DOHH2 (cell line): Measurements from ENCODE around the gene PLCL1.

Experiments used
- H3F3A ChIP-seq: fragments of 200-600 bp; sonication (generic), shearing (Covaris generic); 2 replicates; pipeline ENCODE4 v1.6.0; 2016; ENCODE audit warnings: antibody characterized with exemption, mild to moderate bottlenecking; ENCODE audit not compliant: control insufficient read depth, insufficient read depth
- H3K27ac ChIP-seq: fragments of 200-600 bp; sonication (generic); 2 replicates; pipeline ENCODE4 v1.5.1; 2014; ENCODE audit warnings: low read depth, mild to moderate bottlenecking, low read length, moderate library complexity
- H3K27me3 ChIP-seq: fragments of 200-600 bp; sonication (generic); 2 replicates; pipeline ENCODE4 v1.6.1; 2014; ENCODE audit warnings: mild to moderate bottlenecking, low read length, mixed read lengths; ENCODE audit not compliant: control insufficient read depth
- H3K36me3 ChIP-seq: fragments of 200-600 bp; sonication (generic); 2 replicates; pipeline ENCODE4 v1.6.1; 2014; ENCODE audit warnings: mild to moderate bottlenecking, low read length, moderate library complexity, mixed read lengths; ENCODE audit not compliant: control insufficient read depth
- H3K4me1 ChIP-seq: fragments of 200-600 bp; sonication (generic); 2 replicates; pipeline ENCODE4 v1.6.1; 2014; ENCODE audit warnings: mild to moderate bottlenecking, low read length, mixed read lengths; ENCODE audit not compliant: control insufficient read depth
- H3K4me2 ChIP-seq: fragments of 200-600 bp; sonication (generic); 2 replicates; pipeline ENCODE4 v1.6.0; 2014; ENCODE audit warnings: mild to moderate bottlenecking, low read length, moderate library complexity
- H3K4me3 ChIP-seq: fragments of 200-600 bp; sonication (generic); 2 replicates; pipeline ENCODE4 v1.5.1; 2014; ENCODE audit warnings: mild to moderate bottlenecking, low read length, mixed read lengths
- H3K79me2 ChIP-seq: fragments of 200-600 bp; sonication (generic); 2 replicates; pipeline ENCODE4 v1.6.1; 2014; ENCODE audit warnings: mild to moderate bottlenecking, low read length, mixed read lengths; ENCODE audit not compliant: control insufficient read depth
- H3K9me2 ChIP-seq: fragments of 200-600 bp; sonication (generic); replicated peaks from 2 replicates; pipeline ENCODE4 v1.6.1; 2014; ENCODE audit warnings: mild to moderate bottlenecking, low read length, mixed read lengths; ENCODE audit not compliant: control insufficient read depth
- H3K9me3 ChIP-seq: fragments of 200-600 bp; sonication (generic); 2 replicates; pipeline ENCODE4 v1.6.1; 2014; ENCODE audit warnings: antibody characterized with exemption, low read length, mixed read lengths; ENCODE audit not compliant: control insufficient read depth, insufficient read depth
- H4K20me1 ChIP-seq: fragments of 200-600 bp; sonication (generic); 2 replicates; pipeline ENCODE4 v1.6.0; 2014; ENCODE audit warnings: low read depth, mild to moderate bottlenecking, antibody characterized with exemption, low read length, moderate library complexity; ENCODE audit not compliant: control insufficient read depth, insufficient read depth
- EZH2phosphoT487 ChIP-seq: fragments of 200-600 bp; sonication (generic); IDR thresholded peaks from 2 replicates; pipeline ENCODE4 v1.6.1; 2017; ENCODE audit warnings: borderline replicate concordance, mild to moderate bottlenecking, antibody characterized with exemption, low read length, moderate library complexity, mixed read lengths
- TF ChIP-seq, protein P1 (sequence below): fragments of 200-600 bp; sonication (generic); IDR thresholded peaks from one replicate; pipeline ENCODE4 v1.5.1; 2014; ENCODE audit warnings: antibody characterized with exemption, mild to moderate bottlenecking, low read depth, low read length; ENCODE audit not compliant: poor library complexity, severe bottlenecking

Gene PLCL1

DNA sequence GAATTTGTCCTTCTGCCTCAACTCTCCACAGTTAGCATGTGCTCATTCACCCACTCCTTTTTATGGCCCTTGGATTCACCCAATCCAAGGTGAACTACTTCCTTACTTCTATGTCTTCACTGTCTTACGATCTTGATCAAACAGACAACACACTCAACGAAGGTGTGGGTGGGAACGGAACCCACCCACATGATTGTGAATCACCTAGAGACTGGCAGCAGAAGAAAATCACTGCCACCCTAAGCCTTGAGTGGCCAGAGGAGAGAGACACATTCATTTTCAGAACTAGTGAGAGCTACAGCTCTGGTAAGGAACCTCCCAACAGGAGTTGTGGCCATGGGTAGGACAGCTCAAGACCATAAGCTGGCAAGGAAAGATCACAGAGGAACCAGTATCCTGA lies 194.3 kb downstream of the PLCL1 start:
- Histone ChIP-seq H4K20me1 (no peaks in the 10 kb centered on the region), H3K9me3 (no peaks in the 10 kb centered on the region), H3K4me1 (no peaks in the 10 kb centered on the region), H3F3A (no peaks in the 10 kb centered on the region), H3K36me3 (no peaks in the 10 kb centered on the region), H3K4me2 (no peak overlapping the region), H3K27me3 (no peaks in the 10 kb centered on the region), H3K27ac (no peak overlapping the region), H3K9me2 (no peaks in the 10 kb centered on the region), H3K79me2 (no peaks in the 10 kb centered on the region), H3K4me3 (no peak overlapping the region)
- no peak for TF ChIP-seq EZH2phosphoT487
- TF ChIP-seq, protein P1, sequence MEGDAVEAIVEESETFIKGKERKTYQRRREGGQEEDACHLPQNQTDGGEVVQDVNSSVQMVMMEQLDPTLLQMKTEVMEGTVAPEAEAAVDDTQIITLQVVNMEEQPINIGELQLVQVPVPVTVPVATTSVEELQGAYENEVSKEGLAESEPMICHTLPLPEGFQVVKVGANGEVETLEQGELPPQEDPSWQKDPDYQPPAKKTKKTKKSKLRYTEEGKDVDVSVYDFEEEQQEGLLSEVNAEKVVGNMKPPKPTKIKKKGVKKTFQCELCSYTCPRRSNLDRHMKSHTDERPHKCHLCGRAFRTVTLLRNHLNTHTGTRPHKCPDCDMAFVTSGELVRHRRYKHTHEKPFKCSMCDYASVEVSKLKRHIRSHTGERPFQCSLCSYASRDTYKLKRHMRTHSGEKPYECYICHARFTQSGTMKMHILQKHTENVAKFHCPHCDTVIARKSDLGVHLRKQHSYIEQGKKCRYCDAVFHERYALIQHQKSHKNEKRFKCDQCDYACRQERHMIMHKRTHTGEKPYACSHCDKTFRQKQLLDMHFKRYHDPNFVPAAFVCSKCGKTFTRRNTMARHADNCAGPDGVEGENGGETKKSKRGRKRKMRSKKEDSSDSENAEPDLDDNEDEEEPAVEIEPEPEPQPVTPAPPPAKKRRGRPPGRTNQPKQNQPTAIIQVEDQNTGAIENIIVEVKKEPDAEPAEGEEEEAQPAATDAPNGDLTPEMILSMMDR = no peak

DNA sequence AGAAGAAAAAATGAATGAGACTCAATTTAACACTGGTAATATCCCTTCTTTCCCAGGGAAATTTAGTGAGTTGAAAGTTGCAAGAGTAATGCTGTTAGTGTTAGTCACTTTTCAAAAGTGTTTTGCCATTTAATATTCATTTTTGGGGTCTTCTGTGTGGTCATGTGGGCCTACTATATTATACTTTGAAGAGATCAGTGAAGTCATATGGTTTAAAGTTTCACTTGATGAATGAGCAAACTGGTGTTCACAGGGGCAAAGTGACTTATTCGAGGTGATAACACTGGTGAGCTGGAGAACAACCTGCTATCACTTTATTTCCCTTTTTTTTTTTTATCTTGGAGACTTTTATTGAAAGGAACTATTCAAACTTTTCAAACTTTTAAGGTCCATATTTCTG lies 196.0 kb downstream of the PLCL1 start:
- Histone ChIP-seq H3K4me2 (no peak overlapping the region), H3K4me1 (no peaks in the 10 kb centered on the region), H3K9me3 (no peaks in the 10 kb centered on the region), H3K79me2 (no peaks in the 10 kb centered on the region), H3F3A (no peaks in the 10 kb centered on the region), H3K9me2 (no peaks in the 10 kb centered on the region), H3K27ac (no peak overlapping the region), H3K27me3 (no peaks in the 10 kb centered on the region), H3K36me3 (no peaks in the 10 kb centered on the region), H3K4me3 (no peak overlapping the region), H4K20me1 (no peaks in the 10 kb centered on the region)
- TF ChIP-seq, protein P1 = no peak
- no peak for TF ChIP-seq EZH2phosphoT487

DNA sequence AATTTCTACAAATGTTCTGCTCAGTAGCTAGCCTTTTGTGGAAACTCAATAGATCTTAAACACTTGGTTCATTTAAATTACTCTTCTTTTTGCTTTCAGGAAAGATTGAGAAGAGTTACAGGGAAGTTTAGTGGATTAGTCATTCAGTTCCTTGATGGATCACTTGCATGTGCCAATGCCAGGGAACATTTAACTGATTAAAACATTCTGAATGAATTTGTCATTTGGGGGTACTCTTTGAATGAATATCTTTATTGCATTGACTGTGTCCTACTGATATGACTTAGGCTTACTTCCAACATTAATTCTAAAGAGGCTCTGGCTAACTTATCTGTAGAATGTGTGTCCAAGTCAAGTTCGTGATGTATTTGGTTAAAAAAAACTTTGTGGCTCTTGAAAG lies 199.8 kb downstream of the PLCL1 start:
- Histone ChIP-seq H3K27me3 (no peaks in the 10 kb centered on the region), H3K27ac (no peak overlapping the region), H3F3A (no peaks in the 10 kb centered on the region), H3K4me3 (no peak overlapping the region), H3K4me1 (no peaks in the 10 kb centered on the region), H3K79me2 (no peaks in the 10 kb centered on the region), H4K20me1 (no peaks in the 10 kb centered on the region), H3K36me3 (no peaks in the 10 kb centered on the region), H3K9me3 (no peaks in the 10 kb centered on the region), H3K4me2 (no peak overlapping the region), H3K9me2 (no peaks in the 10 kb centered on the region)
- TF ChIP-seq, protein P1 = no peak
- TF ChIP-seq EZH2phosphoT487 = no peak
